ENCODE results near the gene OR10AG1.

- TF ChIP-seq GATA3 (IDR thresholded peaks at IDR 0.05; ENCODE audit: low read depth, low read length) (no peak), GATA2 (IDR thresholded peaks at IDR 0.05; ENCODE audit: low read depth, low read length) (no peak)
Observed at GRCh38 chr11:55942785-55943392, 26.9 kb downstream of the OR10AG1 start.

All from SH-SY5Y (cell line).